ENCODE results near the gene BACE2.

Gene BACE2

DNA sequence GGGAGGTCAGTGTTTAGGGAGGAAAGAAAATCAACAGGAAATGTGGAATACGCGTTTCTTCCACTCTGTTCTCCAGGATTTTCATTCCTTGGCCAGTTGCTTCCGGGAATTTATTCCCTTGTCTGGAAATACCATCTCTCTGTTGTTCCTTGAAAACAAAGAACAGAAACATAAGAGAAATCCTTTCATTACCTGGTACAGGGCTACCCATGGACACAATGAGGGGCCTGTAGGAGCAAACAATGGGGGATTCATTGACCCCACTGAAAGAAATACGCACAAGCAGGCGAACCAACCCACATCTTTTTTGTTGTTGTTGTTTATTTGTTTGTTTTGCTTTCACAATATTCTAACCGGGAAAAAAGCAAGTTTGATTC is 20.0 kb upstream of the BACE2 start:
- in situ Hi-C loops (cut with MboI; ENCODE audit: low sequenced_read_pairs), result no loop called here

DNA sequence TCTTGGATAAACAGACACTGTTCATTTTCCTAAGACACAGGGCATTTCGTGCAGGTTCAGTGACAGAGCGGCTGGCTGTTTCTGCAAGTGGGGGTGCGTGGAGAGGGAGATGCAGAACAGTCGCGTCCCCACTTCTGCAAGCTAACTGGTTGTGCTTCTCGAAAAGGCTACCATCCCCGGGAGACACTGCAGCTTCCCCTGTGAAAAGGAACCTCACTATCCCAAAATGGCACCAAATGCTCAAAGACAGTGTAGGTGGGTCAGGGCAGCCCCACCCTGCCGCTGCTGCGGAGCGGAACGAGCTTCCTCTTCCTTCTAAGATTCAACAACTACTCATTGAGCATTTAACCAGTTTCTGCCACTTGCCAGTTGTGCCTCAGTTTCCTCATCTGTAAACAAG is 19.2 kb upstream of the BACE2 start:
- in situ Hi-C loops (cut with MboI; ENCODE audit: low sequenced_read_pairs), result no loop called here

DNA sequence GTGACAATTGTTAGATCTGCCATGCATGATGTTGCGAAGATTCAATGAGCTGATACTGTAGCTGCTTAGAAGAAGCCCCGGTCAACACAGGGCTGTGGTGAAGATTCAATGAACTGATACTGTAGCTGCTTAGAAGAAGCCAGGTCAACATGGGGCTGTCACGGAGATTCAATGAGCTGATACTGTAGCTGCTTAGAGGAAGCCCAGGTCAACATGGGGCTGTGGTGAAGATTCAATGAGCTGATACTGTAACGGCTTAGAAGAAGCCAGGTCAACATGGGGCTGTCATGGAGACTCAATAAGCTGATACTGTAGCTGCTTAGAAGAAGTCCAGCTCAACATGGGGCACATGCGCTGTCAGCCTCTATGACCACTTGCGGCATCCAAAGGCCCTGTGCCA is 18.8 kb upstream of the BACE2 start:
- in situ Hi-C loops (cut with MboI; ENCODE audit: low sequenced_read_pairs), result no loop called here

DNA sequence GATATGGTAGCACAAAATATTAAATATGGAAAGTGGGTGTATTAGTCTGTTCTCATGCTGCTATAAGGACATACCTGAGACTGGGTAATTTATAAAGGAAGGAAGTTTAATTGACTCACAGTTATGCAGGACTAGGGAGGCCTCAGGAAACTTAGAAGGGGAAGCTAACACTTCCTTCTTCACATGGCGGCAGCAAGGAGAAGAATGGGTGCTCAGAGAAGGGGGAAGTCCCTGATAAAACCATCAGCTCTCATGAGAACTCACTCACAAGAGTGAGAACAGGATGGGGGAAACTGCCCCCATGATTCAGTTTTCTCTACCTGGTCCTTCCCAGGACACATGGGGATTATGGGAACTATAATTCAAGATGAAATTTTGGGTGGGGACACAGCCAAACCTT is 15.8 kb upstream of the BACE2 start:
- in situ Hi-C loops (cut with MboI; ENCODE audit: low sequenced_read_pairs), result no loop called here

DNA sequence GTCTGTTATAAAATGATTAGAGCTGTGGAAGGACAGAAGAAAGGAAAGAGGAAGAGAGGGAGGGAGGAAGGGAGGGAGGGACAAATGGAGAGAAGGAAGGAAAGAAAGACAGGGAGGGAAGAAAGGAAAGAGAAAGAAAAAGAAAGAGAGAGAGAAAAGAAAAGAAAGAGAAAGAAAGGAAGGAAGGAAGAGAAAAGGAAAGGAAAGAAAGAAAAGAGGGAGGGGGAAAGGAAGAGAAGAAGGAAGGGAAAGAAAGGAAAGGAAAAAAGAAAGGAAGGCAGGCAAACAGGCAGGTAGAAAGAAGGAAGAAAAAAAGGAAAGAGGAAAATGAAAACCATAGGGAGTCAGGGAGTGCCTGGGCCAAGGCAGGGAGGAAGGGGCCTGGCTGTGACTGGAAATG is 14.5 kb upstream of the BACE2 start:
- in situ Hi-C loops (cut with MboI; ENCODE audit: low sequenced_read_pairs), result no loop called here

DNA sequence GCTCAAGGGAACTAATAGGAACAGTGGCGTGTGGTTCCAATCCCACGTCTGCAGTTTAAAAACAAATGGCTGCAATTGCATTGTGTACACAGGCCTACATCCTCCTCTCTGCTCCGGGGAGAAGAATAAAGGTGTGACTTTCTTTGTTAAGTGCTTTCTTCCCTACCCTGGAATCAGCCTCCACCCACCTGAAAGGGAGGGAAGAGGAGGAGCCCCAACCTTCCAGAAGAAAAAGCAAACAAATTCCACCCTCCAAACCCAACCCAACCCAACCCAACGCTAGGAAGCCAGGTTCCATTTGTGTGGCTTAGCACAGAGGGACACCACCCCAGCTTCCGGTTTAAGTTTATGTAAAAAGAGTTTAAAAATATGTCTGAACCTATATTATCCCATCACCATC is 11.8 kb upstream of the BACE2 start:
- in situ Hi-C loops (cut with MboI; ENCODE audit: low sequenced_read_pairs), result no loop called here

DNA sequence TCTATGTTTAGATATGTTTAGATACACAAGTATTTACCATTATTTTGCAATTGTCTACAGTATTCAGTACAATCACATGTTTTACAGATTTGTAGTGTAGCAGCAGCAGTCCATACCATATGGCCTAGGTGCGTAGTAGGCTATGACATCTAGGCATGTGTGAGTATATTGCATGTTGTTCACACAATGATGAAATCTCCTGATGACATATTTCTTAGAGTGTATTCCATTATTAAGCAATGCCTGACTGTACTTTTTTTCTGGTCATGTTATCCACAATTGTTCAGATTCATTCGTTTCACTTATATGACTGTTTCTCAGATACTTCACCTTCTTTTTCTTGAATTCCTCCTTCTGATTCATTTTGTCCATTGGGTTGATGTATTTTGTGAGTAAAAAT is 9.9 kb upstream of the BACE2 start:
- in situ Hi-C loops (cut with MboI; ENCODE audit: low sequenced_read_pairs), result no loop called here

DNA sequence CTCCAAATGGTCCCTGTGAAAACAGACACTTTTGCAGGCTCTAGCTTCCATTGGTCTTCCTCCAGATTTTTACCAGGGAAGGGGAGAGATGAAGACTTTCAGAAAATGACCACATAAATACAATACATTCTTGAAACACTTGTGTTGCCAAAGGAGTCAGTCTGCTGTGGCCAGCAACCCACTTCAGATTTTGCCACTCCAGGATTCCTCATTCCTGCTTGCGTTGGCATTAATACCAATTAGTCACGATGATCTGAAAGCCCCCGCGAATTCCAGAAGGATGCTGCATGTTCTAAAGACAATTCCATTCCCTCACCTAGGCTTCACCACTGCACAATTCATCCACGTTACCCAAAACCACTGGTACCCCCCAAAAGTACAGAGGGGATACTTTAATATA is 7.9 kb upstream of the BACE2 start:
- in situ Hi-C loops (cut with MboI; ENCODE audit: low sequenced_read_pairs), result no loop called here

DNA sequence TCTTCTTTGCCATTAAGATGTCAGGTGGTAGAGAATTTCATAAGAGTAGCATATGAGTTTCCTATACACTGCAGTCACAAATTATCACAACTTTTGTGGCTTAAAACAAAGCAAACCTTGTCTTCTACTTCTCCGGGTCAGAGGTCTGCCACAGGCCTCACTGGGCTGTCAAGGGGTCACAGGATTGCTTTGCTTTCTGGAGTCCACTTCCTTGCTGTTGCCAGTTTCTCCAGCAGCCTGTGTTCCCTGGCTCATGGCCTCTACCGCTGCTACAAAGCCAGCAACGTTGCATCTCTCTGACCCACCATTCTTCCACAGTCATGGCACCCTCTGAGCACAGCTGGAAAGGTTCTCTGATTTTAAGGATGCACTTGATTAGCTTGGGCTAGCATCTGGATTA is 6.5 kb upstream of the BACE2 start:
- in situ Hi-C loops (cut with MboI; ENCODE audit: low sequenced_read_pairs), result no loop called here

DNA sequence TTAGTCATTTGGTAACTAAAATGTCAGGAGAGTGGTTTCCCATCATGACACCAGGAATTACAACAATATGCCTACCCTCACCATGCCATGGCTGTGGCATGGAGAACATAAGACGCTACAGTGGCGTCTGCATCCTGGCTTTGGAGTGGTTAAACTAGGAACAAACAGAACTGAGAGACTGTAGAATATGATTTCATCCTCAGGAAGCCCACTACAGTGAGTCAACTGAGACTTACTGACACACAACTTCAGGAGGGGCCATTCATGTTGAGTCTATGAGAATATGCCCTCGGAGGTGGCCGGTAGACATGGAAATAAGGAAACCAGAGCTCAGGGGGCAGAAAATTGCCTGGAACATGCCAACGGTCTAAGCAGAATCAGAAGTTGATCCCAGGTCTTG is 5.9 kb upstream of the BACE2 start:
- in situ Hi-C loops (cut with MboI; ENCODE audit: low sequenced_read_pairs), result no loop called here

DNA sequence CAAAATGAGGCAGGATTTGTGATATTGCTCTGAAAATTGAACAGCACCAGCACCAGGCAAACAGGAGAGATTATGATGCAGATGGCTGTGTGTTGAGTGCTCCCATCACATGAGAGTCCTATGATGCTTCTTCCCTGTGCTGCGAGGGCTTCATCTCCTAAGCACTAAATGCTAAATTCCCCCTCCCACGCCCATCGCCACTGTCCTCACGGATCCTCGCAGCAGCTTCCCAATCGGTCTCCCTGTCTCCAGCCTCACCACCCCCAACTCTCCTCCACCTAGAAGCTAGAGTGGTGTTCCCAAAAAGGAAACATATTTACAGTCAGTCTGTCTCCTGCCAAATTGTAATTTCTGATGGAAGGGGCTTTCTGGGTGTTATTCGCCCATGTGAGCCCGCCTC is 4.9 kb upstream of the BACE2 start:
- in situ Hi-C loops (cut with MboI; ENCODE audit: low sequenced_read_pairs), result no loop called here

DNA sequence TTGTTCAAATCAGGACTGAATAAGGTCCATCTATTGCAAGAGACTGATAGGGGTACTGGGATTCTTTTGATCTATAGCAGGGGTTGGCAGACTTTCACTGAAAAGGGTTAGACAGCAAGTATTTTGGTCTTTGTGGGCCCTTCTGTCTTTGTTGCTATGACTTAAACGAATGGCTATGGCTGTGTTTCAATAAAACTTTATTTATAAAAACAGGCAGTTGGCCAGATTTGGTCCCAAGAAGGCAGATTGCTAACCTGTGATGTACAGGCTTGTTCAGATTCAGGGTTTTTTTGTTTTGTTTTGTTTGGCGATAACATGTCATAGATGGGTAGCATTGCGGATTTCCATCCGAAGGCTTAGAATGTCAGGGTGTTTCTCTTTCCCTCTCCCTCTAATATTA is 3.9 kb upstream of the BACE2 start:
- in situ Hi-C loops (cut with MboI; ENCODE audit: low sequenced_read_pairs), result no loop called here

DNA sequence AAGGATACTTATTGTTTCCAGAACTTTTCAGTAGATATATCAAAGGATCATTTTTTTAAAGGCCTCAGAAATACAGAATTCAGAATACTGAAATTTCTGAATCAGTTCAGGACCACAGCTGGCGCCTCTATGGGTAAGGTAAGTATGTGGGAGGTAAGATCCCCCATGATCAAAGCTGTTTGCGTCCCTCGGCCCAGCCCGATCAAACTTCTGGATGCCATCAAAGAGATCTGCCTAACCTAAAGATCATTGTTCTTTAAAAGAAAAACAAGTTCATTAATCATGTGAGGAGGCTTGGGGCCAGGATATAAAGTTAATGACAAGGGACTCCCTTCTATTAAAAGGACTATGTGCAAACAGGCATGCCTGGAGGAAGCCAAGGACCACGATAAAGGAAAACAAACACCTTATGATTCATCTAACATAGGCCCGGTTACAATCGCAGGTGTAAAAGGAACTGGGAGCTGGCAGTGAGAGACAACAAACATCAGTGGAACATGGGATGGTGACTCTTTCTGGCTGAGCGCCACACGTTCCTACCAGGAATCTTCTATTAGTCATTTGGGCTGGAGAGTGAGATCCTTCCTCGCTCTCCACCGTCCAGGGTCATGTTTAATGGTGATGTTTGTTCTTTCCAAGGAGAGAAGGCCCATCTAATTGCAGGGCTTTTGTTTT is 2.8 kb upstream of the BACE2 start:
- in situ Hi-C loops (cut with MboI; ENCODE audit: low sequenced_read_pairs), result no loop called here

DNA sequence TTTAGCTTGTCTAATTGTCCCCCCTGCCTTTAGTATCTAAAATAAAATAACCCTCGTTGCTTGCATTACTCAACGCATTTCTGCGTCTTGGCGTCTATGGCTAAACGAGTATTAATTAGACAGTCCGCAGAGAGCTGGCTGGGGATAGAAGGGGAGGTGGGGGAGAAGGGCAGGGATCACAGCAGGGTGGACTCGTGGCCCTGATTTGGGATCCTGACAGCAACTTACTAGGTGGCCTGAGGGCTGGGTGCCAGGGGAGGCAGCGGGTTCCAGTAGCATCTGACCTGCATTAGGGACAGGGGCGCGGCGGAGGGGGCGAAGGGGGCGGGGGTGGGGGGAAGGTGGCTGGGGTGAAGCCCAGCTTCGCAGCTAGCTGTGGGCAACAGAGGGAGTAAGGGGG is 1.1 kb upstream of the BACE2 start:
- in situ Hi-C loops (cut with MboI; ENCODE audit: low sequenced_read_pairs), result no loop called here

DNA sequence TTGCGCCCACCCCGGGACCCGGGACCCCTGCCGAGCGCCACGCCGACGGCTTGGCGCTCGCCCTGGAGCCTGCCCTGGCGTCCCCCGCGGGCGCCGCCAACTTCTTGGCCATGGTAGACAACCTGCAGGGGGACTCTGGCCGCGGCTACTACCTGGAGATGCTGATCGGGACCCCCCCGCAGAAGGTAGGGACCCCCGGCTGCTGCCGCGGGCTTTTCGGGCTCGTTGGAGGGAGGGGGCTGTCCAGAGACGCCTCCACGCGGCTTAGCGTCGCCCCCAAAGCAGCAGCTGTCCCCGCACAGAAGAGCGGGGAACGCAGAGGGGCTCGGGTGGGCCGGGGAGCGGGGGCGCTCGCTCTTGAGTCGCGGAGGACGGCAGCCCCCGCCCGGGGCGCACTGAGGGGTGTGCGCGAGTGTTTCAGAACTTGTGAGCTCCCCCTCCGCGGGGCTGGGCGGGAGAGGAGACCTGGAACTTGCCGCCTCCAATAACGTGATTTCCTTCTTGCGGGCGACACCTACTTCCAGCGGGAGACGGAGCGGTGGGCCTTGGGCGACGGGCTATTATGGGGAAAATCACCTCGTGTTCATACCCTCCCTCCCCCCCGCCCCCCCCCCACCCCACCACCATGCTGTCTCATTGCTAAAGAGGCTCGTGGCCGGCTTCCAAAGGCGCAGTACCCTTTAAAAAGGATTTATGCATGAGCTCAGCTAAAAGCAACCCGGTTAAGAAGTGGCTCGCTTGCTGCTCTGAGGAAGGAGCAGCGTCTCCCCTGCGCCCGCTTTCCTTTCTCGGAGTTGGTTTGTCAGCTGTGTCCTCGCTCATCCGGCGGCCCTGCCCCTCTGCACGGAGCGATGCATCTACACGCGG is 664 bp downstream of the BACE2 start:
- in situ Hi-C loops (cut with MboI; ENCODE audit: low sequenced_read_pairs), result no loop called here

DNA sequence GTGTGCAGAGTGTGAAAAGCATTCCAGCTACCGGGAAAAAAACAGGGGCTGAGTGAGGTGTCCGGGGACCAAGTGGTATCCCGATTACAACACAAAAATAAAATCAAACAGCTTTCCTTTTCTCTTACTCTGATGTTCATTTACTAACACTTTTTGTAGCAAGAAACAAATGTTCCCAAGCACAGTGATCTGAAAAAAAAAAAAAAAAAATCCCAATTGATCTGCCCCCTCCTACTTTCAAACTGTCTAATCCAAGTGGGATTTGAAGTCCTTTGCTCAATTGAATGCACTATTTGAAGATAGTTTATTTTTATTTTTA is 1.3 kb downstream of the BACE2 start:
- in situ Hi-C loops (cut with MboI; ENCODE audit: low sequenced_read_pairs), result no loop called here

DNA sequence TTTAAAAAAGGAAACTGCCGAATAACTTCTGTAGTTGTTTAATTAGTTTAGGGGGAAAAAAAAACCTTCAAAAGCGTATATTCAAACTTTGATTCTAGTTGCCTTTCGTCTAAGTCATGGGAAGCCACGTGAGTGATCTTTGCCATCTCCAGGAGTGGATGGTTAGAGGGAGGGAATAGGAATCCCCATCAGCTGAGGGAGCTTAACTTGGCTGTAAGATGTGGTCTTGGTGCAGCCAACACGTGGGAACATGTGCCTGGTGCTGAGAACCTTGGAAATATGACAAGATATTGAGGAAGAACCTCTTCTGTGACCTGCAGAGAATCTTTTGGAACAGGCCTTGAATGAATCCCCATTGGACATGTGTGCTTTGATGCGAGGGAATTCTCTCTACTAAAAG is 1.7 kb downstream of the BACE2 start:
- in situ Hi-C loops (cut with MboI; ENCODE audit: low sequenced_read_pairs), result no loop called here

DNA sequence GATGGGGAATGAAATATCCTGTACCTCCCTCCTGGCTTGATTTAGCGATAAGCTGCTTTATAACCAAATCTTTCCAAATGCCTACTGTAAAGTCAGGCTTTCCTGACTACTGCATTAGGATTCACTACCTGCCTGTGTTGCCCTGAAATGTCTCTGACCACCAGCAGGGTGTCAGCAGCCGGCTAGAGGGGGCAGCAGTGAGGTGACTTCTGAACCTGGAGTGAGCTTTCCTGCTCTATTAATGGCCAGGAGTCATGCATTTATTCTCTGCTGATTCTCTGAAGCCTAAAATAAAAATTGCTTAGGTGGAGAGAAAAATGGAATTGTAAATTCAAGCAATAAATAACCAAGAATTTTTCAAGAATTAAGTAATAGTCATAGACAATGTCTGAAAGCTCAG is 2.5 kb downstream of the BACE2 start:
- in situ Hi-C loops (cut with MboI; ENCODE audit: low sequenced_read_pairs), result no loop called here

DNA sequence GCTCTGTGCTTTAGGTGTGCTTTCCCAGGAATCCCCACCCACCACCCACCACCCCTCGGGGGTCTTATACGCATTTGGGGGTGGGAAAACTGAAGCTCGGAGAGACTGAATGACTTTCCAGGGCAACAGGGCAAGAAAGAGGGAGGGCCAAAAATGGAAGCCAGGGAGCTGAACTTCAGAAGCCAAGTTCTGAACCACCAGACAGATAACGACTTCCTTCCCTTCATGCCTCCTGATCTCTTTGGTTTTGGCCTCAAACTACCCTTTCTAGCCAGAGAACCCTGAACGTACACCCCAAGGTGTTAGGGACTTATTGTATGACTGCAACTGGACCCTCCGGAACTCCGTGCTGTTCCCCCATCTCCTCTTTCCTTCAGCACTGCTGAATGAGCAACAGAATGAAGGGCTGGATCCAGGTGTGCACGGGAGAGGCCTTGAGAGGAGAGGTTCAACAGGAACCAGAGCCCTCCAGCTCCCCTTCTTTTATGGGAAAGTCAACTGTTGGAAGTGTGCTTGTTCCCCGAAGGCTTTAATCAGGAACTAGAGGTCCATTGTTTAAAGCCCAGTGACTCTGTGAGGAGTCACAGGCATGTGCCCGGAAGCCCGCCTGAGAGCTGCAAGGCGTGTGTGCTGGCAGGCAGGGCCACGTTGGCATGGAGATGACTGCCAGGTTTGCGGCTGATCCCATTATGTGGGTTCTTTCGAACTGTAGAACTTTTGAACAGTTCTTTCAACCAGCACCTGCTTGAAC is 3.1 kb downstream of the BACE2 start:
- in situ Hi-C loops (cut with MboI; ENCODE audit: low sequenced_read_pairs), result no loop called here

DNA sequence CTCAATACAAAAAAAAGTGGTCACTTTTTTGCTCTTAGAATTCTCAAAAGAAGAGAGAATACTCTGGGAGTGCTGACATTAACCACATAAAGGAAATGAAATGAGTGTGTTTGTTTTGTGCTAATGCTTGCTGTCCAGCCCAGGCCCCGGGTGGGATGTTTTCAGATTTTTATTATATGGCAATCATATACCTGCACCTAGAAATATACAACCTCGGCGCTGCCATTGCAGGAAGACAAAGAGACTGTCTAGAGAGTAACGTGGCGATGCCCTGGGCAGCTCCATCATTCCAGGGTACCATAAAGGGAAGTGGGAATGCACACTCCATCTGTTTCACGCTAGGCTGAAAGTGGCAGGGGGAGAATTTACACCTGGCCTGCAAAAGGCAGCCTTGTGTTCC is 7.1 kb downstream of the BACE2 start:
- in situ Hi-C loops (cut with MboI; ENCODE audit: low sequenced_read_pairs), result no loop called here

DNA sequence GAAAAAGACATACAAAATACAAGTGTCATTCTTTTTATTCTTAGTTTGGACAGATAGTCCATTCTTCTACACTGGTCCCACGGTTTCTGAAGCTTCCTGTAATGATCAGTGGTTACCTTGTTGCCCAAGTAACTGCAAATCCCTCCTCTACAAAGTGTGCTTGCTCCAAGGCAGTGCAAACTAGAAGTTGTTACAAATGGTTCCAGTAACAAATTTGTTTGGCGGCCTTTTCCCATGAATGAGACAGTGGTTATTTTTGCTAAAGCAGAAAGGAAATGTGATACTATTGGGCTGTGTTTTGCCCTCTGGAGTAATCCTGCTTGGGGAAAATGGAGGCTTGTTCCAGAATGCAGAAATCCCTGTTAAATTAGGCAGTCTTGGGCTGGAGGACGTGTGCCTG is 8.9 kb downstream of the BACE2 start:
- in situ Hi-C loops (cut with MboI; ENCODE audit: low sequenced_read_pairs), result no loop called here

DNA sequence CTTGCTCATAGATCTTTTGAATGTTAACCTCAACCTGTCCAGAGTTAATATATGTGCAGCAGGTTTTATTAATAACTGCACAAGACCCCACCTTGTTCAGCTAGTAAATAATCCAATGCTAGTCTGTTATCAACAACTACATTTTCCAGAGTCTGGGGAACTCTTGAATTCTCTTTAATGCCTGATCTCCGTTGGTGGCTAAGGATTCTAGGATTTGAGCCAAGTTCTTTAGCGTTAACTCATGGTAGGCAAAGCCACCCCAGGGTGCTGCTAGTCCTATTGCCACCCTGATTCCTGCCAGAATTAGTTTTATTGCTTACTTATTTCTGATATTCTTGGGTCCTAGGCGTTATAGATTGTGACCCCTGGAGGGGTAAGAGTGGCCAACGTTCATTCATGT is 12.8 kb downstream of the BACE2 start:
- in situ Hi-C loops (cut with MboI; ENCODE audit: low sequenced_read_pairs), result no loop called here
